Activated naive CD4-positive, alpha-beta T cell treated with anti-CD3 and anti-CD28 coated beads for 36 hours (primary cell): ENCODE data around the gene CKAP2L. TPM values are rescaled to one million over a fixed set of nuclear protein-coding genes. Genes with fewer than 3 reads are reported as not detected.

Experiments
- CTCF ChIA-PET: fragments of 350-600 bp; sonication (Branson Sonifier 250); formaldehyde crosslinking; loops from one replicate; lab custom pipeline; 2021; ENCODE audit warnings: antibody characterized with exemption; lab: Charles Lee
- DNase-seq: peaks from one replicate; pipeline ENCODE4 v3.0.0-alpha.2; 2020
- H3K27ac Mint-ChIP-seq: one replicate; pipeline ENCODE4 v1.8.0; 2021; ENCODE audit warnings: mild to moderate bottlenecking, mixed read lengths
- H3K27me3 Mint-ChIP-seq: one replicate; pipeline ENCODE4 v1.8.0; 2021; ENCODE audit warnings: low read depth, mixed read lengths
- H3K36me3 Mint-ChIP-seq: one replicate; pipeline ENCODE4 v1.8.0; 2021; ENCODE audit warnings: low read depth, mixed read lengths
- H3K4me1 Mint-ChIP-seq: one replicate; pipeline ENCODE4 v1.8.0; 2021; ENCODE audit warnings: low read depth, mixed read lengths
- H3K4me3 Mint-ChIP-seq: one replicate; pipeline ENCODE4 v1.8.0; 2021; ENCODE audit warnings: mild to moderate bottlenecking, moderate library complexity, mixed read lengths
- H3K9me3 Mint-ChIP-seq: one replicate; pipeline ENCODE4 v1.8.0; 2021; ENCODE audit warnings: mixed read lengths
- intact Hi-C: fragments of 100-400 bp; cut with micrococcal nuclease; formaldehyde crosslinking; loops from one replicate; pipeline ENCODE4 v1.15.1; 2023
- total RNA-seq, 2 experiments: library from RNA; stranded (reverse); gene quantifications; one replicate each; pipeline ENCODE4 v1.2.3, GENCODE V29; 2021

CKAP2L gene
- total RNA-seq, 2 experiments from 2014 or later = 49.2 to 50.8 TPM

DNA sequence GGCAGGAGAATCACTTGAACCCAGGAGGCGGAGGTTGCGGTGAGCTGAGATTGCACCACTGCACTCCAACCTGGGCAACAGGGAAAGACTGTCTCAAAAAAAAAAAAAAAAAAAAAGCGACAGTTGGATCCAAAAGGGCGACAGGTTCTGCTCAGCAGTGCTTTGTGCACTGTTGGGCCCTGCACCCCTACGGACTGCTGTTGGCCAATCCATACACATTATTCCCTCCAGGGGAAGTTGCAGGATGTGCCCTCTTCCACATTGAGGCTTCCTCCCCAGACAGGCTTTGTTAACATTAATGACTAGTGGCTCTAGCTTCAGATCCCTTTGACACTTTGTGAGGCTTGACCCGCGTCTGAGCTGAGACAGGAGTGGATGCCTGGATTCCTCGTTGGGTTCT, 34.2 kb downstream of the CKAP2L start:
- CTCF ChIA-PET = interaction anchor here (1.2 to 7.7 kb wide), 5 partner anchors 9 to 211 kb away, joined by 3 to 160 read pairs (median 6); no protein-coding TSS in a partner anchor
- Mint-ChIP-seq H3K27me3 (no peaks in the 10 kb centered on the region), H3K27ac (no peak overlapping the region), H3K9me3 (no peaks in the 10 kb centered on the region), H3K4me1 (peaks cover 4% of the 10 kb centered on the region), H3K4me3 (no peak overlapping the region), H3K36me3 (no peaks in the 10 kb centered on the region)
- peak; percentile 3 for DNase-seq
- intact Hi-C loops = no loop called here

DNA sequence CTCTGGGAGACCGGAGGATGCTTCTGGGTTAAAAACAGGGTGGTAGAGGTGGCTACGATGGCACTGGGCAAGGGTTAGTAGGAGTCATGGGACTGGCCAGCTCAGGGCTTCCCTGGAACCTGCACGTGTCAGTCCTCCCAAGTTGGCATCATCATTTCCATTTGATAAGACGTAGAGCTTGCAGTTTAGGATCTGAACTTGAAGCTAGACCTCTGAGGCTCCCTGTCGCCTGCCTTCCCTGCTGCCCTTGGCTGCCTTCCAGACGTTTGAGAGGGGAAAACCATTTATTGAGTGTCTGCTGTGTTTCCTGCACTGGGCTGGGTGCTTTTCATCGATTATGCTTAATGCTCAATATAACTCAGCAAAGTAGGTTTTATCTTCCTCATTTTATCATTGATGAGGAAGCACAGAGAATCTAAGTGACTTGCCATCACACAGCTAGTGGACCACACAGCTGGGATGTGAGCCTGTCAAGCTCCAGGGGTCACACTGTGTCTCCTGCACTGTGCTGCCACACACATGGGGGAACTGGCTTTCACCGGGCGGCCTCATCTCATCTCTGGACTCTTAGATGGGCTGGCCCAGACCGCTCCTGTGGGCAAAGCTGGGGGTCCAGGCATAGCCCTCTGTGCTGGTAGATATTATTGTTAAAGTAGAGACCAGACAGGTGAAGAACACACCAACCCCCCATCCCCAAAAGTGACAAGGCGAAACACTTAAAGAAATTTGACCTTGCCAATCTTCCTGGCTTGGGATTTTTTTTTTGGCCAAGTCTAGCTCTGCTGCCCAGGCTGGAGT, 35.8 kb downstream of the CKAP2L start:
- H3K27ac Mint-ChIP-seq = no peak overlapping the region
- no peak for DNase-seq
- intact Hi-C loops = loop anchor here (5.0 kb wide), 1 partner anchor 246 kb away; the partner anchor contains the start of gene TTL
- CTCF ChIA-PET = interaction anchor here (0.6 to 7.7 kb wide), 11 partner anchors 9 to 230 kb away, joined by 3 to 160 read pairs (median 6); no protein-coding TSS in a partner anchor
- peaks cover 4% of the 10 kb centered on the region for H3K4me1 Mint-ChIP-seq
- H3K4me3 Mint-ChIP-seq = no peak overlapping the region
- no peaks in the 10 kb centered on the region for H3K36me3 Mint-ChIP-seq
- no peaks in the 10 kb centered on the region for H3K27me3 Mint-ChIP-seq
- no peaks in the 10 kb centered on the region for H3K9me3 Mint-ChIP-seq

DNA sequence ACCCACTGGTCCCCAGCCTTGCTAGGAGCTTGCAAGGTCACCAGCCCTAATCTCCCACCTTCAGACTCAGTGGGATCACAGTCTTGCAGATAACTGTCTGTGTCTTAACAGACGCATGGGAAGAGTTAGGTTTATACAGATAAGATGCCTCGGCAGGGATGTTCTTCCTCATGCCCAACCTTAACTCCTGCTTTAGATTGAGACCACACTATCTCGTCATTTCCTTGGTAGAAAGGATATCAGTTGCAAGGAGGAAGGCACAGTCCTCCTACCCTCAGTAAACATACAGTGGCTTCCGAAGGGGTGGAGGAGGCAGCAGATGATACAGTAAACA, 36.4 kb downstream of the CKAP2L start:
- CTCF ChIA-PET = interaction anchor here (0.6 to 7.7 kb wide), 14 partner anchors 11 to 214 kb away, joined by 3 to 160 read pairs (median 10); no protein-coding TSS in a partner anchor
- Mint-ChIP-seq H3K27ac (no peak overlapping the region), H3K9me3 (no peaks in the 10 kb centered on the region), H3K4me1 (peaks cover 4% of the 10 kb centered on the region), H3K36me3 (no peaks in the 10 kb centered on the region), H3K4me3 (no peak overlapping the region), H3K27me3 (no peaks in the 10 kb centered on the region)
- DNase-seq = no peak
- intact Hi-C loops = loop anchor here (5.0 kb wide), 1 partner anchor 246 kb away; the partner anchor contains the start of gene TTL

GRCh38 chr2:112727276-112728028, 37.0 kb downstream of the CKAP2L start:
- no peaks in the 10 kb centered on the region for H3K27me3 Mint-ChIP-seq
- H3K36me3 Mint-ChIP-seq = no peaks in the 10 kb centered on the region
- CTCF ChIA-PET = interaction anchor here (0.6 to 7.7 kb wide), 28 partner anchors 8 to 228 kb away, joined by 3 to 160 read pairs (median 6); partner anchors contain the start of gene CHCHD5
- peaks cover 4% of the 10 kb centered on the region for H3K4me1 Mint-ChIP-seq
- intact Hi-C loops = loop anchor here (5.0 kb wide), 1 partner anchor 245 kb away; the partner anchor contains the start of gene TTL
- no peak overlapping the region for H3K4me3 Mint-ChIP-seq
- DNase-seq = no peak
- H3K9me3 Mint-ChIP-seq = no peaks in the 10 kb centered on the region
- no peak overlapping the region for H3K27ac Mint-ChIP-seq

DNA sequence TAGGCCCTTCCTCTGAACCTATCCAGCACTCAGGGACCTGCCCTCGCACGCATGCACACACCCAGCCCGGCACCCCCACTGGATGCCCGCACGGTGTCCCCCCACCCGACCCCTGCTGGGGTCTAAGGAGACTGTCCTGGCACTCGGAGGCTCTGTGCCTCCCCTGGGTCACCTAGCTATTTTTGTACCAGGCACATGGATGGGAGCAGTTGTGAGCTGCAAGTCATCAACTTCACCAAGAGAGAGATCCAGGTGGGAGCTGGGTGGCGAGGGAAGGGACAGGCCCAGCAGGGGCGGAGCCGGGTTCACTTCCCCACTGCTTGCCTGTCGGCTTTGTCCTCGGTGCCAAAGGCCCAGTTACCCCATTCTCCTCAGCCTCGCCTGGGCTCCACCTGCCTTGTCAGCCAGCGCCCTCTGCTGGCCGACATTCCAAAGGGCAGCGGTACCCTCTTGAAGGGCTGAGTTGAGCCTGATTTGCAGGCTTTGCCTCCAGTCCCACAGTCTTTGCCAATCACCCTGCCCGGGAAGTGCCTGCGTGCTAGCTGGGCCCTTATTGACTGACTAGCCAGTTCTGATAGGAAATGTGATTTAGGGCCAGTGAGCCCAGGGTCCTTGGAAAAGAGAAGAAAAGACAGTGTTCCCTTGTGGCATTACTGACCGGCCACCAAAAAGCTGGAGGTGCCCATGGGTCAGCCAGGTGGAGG, 37.8 kb downstream of the CKAP2L start:
- intact Hi-C loops = loop anchor here (1.0 to 5.0 kb wide), 6 partner anchors 34 to 244 kb away; partner anchors contain the start of genes CHCHD5, SLC20A1 and TTL
- H3K27me3 Mint-ChIP-seq = no peaks in the 10 kb centered on the region
- no peak overlapping the region for H3K27ac Mint-ChIP-seq
- no peak overlapping the region for H3K4me3 Mint-ChIP-seq
- DNase-seq = peak; percentile 93
- CTCF ChIA-PET = interaction anchor here (0.7 to 7.7 kb wide), 35 partner anchors 9 to 229 kb away, joined by 3 to 160 read pairs (median 5); partner anchors contain the start of gene CHCHD5
- peaks cover 4% of the 10 kb centered on the region for H3K4me1 Mint-ChIP-seq
- no peaks in the 10 kb centered on the region for H3K9me3 Mint-ChIP-seq
- no peaks in the 10 kb centered on the region for H3K36me3 Mint-ChIP-seq

DNA sequence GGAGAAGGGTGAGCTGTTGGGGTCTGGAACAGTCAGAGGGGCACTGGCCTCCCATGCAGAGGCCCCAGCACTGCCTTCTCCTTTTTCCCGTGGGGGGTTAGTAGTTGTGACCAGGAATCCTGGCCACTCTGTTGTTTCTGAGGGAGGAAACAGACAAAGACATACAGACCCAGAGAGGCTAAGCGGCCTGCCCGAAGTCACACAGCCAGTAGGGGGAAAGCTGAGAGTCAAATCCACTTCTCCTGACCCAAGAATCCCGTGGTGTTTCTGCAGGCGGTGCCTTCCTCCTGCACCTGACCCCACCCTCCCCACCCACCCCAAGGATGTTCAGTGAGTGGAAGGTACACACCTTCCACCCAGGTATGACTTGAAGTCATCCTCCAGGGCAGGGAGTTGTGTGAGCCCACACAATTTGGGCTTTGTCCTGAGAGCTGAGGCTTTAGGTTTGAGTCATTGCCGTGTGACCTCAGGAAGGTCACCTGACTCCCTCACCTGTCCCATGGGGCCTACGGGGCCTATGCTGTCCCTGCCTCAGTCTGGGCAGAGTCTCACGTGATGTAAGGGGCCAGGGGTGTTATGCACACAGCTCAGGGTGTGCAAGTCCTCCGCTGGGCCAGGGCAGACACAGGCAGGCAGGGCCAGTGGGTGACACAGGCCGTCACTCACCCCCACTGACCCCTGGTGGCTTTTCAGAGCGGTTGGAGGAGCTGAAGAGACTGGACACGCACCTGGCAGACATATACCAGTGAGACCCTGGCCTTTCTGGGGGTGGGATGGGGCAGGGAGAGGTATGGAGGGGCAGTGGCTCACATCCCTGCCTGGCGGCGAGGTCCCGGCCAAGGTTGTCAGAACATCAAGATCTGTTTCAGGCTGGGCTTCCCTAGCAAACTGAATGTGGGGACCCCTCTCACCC, 38.6 kb downstream of the CKAP2L start:
- intact Hi-C loops = loop anchor here (1.0 to 5.0 kb wide), 6 partner anchors 34 to 244 kb away; partner anchors contain the start of genes CHCHD5, SLC20A1 and TTL
- H3K27ac Mint-ChIP-seq = no peak overlapping the region
- H3K9me3 Mint-ChIP-seq = no peaks in the 10 kb centered on the region
- no peaks in the 10 kb centered on the region for H3K36me3 Mint-ChIP-seq
- H3K27me3 Mint-ChIP-seq = no peaks in the 10 kb centered on the region
- H3K4me1 Mint-ChIP-seq = peaks cover 4% of the 10 kb centered on the region
- H3K4me3 Mint-ChIP-seq = no peak overlapping the region
- DNase-seq = no peak
- CTCF ChIA-PET = interaction anchor here (0.7 to 7.7 kb wide), 40 partner anchors 8 to 301 kb away, joined by 3 to 160 read pairs (median 5); partner anchors contain the start of genes CHCHD5 and SLC20A1

DNA sequence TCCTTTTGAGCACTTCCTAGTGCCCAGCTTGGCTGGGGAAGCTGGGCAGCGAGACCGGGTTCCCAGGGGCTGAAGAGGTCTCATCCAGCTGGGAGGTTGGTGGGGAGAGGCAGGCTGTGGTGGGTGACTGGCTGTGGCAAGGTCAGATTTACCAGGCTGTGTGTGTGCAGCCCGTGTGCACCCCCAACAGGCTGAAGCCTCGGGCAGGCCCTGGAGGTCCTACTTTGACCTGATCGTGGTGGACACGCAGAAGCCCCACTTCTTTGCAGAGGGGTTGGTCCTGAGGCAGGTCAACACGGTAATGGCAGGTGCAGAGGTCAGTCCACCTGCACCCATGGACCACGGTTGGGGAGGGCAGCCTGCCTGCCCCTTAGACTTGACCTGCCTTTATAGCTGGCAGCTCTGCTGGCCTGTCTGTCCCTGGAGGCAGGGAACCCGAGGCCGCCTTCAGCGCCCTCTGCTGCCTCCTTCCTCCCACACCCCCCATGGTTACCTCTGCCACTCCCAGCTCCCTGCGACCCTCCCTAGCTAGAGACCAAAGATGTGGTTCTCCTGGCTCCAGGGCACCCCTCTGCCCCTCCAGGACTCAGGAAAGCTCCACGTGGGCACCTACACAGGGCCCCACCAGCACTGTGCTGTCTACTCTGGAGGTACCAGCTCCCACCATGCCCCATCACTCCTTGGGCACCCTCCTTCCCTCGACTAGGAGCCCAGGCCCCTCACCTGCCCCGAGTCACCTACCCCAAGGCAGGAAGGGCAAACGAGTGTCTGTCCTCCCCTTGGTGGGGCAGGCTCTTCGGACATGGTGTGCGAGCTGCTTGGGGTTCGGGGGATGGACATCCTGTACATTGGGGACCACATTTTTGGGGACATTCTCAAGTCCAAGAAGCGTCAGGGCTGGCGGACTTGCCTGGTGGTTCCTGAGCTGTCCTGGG, 39.6 kb downstream of the CKAP2L start:
- Mint-ChIP-seq H3K9me3 (no peaks in the 10 kb centered on the region), H3K4me1 (peaks cover 4% of the 10 kb centered on the region), H3K36me3 (no peaks in the 10 kb centered on the region), H3K27ac (no peak overlapping the region), H3K27me3 (no peaks in the 10 kb centered on the region), H3K4me3 (no peak overlapping the region)
- intact Hi-C loops = loop anchor here (5.0 kb wide), 1 partner anchor 243 kb away; the partner anchor contains the start of gene TTL
- DNase-seq = peak; percentile 30
- CTCF ChIA-PET = interaction anchor here (0.6 to 7.7 kb wide), 24 partner anchors 10 to 302 kb away, joined by 3 to 160 read pairs (median 4); partner anchors contain the start of genes CHCHD5 and SLC20A1

DNA sequence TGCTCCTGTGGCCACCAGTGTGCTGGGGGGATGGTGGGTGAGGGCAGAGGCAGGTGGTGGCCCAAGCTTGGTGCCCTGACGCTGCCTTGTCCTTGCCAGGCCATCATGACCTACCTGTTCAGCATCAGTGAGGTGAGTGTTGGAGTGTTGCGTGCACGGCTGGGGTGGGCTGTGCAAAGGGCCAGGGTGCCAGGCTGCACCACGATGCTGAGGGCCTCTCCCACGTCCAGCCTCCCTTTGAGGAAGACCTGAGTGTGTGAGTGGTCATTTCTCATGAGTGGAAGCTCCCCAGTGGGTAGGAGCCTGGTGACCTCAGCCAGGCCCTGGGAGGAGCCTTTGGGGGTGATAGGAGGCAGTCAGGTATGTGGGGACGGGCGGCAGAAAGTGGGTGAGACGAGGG, 40.4 kb downstream of the CKAP2L start:
- Mint-ChIP-seq H3K9me3 (no peaks in the 10 kb centered on the region), H3K4me3 (no peak overlapping the region), H3K4me1 (peaks cover 4% of the 10 kb centered on the region), H3K27ac (no peak overlapping the region), H3K36me3 (no peaks in the 10 kb centered on the region), H3K27me3 (no peaks in the 10 kb centered on the region)
- no peak for DNase-seq
- intact Hi-C loops = no loop called here
- CTCF ChIA-PET = interaction anchor here (0.6 to 7.7 kb wide), 9 partner anchors 17 to 137 kb away, joined by 3 to 160 read pairs (median 6); no protein-coding TSS in a partner anchor

- H3K27me3 Mint-ChIP-seq = no peaks in the 10 kb centered on the region
- intact Hi-C loops = no loop called here
- DNase-seq = no peak
- no peaks in the 10 kb centered on the region for H3K36me3 Mint-ChIP-seq
- peaks cover 4% of the 10 kb centered on the region for H3K4me1 Mint-ChIP-seq
- no peak overlapping the region for H3K27ac Mint-ChIP-seq
- H3K4me3 Mint-ChIP-seq = no peak overlapping the region
- no peaks in the 10 kb centered on the region for H3K9me3 Mint-ChIP-seq
- CTCF ChIA-PET = interaction anchor here (0.6 to 7.7 kb wide), 6 partner anchors 16 to 137 kb away, joined by 3 to 160 read pairs (median 20); no protein-coding TSS in a partner anchor
Observed at GRCh38 chr2:112723547-112723940, 40.9 kb downstream of the CKAP2L start.
